LNCaP clone FGC (cell line): ENCODE data around the gene WNT10A.

ENCODE experiments used
- DNase-seq: peaks from one replicate; pipeline ENCODE4 v3.0.0-alpha.2; 2011; ENCODE audit warnings: low read depth
- H3K4me3 ChIP-seq: 2 replicates; pipeline ENCODE4 v1.5.1; 2011; ENCODE audit warnings: mild to moderate bottlenecking, low read depth, low read length, control low read depth
- TF ChIP-seq, protein P1 (sequence below): IDR thresholded peaks from 2 replicates; pipeline ENCODE4 v1.5.1; 2012; ENCODE audit warnings: mild to moderate bottlenecking; ENCODE audit not compliant: control insufficient read depth, insufficient read depth; ENCODE audit errors: extremely low read depth

WNT10A gene

DNA sequence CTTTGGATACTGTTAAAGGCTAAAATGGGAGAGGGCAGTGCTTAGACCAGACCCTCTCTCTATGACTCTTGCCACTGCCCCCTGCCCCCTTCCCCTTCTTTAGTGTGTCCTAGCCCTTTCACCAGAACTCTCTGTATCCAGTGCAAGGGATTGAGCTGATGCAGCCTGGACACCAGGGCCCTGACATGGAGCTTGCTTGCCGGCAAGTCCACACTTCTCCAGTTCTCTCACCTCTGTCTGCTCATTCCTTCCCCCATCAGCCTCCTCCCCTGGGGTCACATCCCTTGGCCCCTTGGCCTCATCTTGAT, 22.6 kb upstream of the WNT10A start:
- no peak for DNase-seq
- H3K4me3 ChIP-seq: no peak overlapping the region
- TF ChIP-seq, protein P1, sequence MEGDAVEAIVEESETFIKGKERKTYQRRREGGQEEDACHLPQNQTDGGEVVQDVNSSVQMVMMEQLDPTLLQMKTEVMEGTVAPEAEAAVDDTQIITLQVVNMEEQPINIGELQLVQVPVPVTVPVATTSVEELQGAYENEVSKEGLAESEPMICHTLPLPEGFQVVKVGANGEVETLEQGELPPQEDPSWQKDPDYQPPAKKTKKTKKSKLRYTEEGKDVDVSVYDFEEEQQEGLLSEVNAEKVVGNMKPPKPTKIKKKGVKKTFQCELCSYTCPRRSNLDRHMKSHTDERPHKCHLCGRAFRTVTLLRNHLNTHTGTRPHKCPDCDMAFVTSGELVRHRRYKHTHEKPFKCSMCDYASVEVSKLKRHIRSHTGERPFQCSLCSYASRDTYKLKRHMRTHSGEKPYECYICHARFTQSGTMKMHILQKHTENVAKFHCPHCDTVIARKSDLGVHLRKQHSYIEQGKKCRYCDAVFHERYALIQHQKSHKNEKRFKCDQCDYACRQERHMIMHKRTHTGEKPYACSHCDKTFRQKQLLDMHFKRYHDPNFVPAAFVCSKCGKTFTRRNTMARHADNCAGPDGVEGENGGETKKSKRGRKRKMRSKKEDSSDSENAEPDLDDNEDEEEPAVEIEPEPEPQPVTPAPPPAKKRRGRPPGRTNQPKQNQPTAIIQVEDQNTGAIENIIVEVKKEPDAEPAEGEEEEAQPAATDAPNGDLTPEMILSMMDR: no peak

GRCh38 chr2:218858671-218859555, 21.7 kb upstream of the WNT10A start:
- TF ChIP-seq, protein P1: no peak
- no peak overlapping the region for H3K4me3 ChIP-seq

DNA sequence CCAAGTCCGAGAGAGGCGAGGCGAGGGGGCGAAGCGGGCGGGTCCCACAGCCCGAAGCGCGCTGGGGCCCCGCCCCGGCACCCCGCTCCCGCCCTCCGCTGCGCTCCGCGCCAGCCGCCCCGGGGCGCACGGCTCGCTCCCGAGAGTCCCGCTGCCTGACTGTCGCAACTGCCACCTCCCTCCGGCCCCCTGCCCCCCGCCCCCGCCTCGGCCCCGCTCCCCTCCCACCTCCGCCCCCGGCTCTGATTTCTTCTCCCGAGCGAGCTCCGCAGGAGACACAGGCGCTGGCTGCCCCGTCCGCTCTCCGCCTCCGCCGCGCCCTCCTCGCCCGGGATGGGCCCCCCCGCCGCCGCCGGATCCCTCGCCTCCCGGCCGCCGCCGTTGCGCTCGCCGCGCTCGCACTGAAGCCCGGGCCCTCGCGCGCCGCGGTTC, 21.1 kb upstream of the WNT10A start, which contains the start of gene WNT6:
WNT6 (plus strand) TSS at position 250 of the 432 bp plus-strand sequence. CDS start 233 bp downstream, outside the sequence.
- DNase-seq: no peak
- H3K4me3 ChIP-seq: no peak within 1 kb of the TSS
- TF ChIP-seq, protein P1: no peak

More at GRCh38 chr2:218858671-218859555, 21.7 kb upstream of the WNT10A start:
- DNase-seq: no peak

- TF ChIP-seq, protein P1: no peak
- no peak for DNase-seq
- H3K4me3 ChIP-seq: no peak overlapping the region
Measured at GRCh38 chr2:218859988-218860831, 20.4 kb upstream of the WNT10A start.

DNA sequence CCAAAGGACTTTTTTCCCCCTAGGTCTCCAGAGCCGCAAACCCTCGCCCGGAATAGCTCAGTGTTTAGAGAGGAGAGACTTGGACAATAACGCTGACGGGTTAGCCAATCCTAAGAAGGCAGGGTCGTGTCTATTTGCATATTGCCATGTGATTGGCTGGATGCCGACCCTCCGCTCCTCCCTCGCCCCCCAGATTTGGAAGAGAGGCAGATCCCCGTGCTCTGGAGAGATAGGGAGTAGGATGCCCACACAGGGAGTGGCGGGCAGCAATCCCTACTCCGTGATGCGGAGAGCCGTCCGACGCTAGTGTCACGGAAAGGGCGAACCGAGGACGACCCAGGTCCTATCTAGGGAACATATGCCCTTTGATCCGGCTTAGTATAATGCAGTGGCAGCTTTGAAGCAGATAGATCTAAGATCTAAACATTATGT, 19.7 kb upstream of the WNT10A start:
- DNase-seq: no peak
- no peak overlapping the region for H3K4me3 ChIP-seq
- TF ChIP-seq, protein P1: no peak

DNA sequence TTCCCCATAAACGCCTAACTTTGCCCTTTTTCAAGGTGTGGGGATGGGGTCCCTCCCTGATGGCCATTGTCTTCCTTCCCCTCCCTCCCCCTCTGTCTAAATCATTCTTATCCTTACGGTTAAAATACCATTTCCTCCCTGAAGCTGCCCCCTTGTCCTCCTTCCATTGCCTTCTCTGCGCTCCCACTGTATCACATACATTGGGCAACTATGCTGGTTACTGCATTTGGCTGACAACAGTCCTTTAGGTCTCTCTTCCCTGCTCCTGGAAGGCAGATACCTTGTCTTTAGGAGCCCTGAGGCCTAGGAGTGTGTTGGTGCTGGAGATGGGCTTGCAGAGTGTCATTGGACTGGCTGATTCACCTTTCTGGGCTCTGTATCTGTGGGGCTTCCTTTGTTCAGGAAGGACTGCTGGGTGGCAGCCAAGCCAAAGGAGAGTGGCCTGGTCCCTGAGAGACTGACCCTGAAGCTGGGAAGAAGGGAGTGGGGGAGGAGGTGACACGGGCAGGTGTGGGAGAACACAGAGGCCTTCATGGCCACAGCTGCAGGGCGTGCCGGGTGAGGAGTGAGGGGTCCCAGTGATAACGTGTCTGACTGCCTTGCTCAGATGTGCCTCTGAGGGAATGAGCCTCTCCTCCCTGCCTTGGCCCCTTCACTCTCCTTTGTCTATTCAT, 18.9 kb upstream of the WNT10A start:
- TF ChIP-seq, protein P1: no peak
- H3K4me3 ChIP-seq: no peak overlapping the region

More for the DNA sequence above, 18.9 kb upstream of the WNT10A start:
- no peak for DNase-seq
